ENCODE measurements around the gene COL5A3.
"Not testable (repeated sequence)": the region's sequence is repeated elsewhere in the genome, so short reads cannot be mapped to it uniquely, and the experiment has no call there.

Gene COL5A3

DNA sequence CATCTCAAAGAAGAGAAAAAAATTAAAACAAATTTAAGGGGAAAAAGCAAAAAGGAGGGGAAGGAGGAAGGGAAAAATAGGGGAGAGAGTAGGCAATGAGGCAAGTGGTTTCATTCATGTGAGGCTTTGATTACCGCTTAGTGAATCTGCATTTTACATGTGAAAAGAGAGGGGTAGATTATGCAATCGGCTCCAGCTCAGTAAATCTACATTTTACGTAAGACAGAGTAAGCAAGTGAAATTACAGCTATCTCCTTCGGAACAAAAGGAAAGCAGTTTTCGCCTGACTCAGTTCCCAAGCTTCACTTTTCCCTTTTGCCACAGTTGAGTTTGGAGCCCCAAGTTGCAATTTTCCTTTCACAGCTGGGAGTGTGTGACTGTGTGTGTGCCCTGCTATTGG, 58.0 kb downstream of the COL5A3 start:
- intact Hi-C loops (cut with DNase I) = no loop called here
- peak in 3 of 42 donors; percentile 30 to 57 (median 44) for DNase-seq

GRCh38 chr19:9947441-9947840, 62.9 kb downstream of the COL5A3 start:
- intact Hi-C loops (cut with DNase I) = no loop called here
- DNase-seq = no peak

DNA sequence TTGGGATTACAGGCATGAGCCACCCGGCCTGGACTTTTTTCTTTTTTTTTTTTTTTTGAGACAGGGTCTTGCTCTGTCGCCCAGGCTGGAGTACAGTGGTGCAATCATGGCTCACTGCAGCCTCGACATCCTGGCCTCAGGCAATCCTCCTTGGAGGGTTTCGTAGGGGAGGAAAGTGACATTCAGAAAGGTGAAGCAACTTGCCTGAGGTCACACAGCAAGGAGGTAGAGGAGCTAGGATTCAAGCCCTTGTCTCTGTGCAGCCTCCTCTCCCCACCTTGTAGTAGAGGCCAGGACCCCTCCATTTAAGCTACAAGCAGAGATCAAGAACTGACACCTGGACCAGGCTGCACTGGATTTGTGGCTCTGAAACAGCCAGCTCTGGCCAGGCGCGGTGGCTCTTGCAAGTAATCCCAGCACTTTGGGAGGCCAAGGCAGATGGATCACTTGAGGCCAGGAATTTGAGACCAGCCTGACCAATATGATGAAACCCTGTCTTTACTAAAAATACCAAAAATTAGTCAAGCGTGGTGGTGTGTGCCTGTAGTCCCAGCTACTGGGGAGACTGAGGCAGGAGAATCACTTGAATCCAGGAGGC, 63.7 kb downstream of the COL5A3 start:
- DNase-seq; intact Hi-C loops (cut with DNase I): not testable (repeated sequence)

DNA sequence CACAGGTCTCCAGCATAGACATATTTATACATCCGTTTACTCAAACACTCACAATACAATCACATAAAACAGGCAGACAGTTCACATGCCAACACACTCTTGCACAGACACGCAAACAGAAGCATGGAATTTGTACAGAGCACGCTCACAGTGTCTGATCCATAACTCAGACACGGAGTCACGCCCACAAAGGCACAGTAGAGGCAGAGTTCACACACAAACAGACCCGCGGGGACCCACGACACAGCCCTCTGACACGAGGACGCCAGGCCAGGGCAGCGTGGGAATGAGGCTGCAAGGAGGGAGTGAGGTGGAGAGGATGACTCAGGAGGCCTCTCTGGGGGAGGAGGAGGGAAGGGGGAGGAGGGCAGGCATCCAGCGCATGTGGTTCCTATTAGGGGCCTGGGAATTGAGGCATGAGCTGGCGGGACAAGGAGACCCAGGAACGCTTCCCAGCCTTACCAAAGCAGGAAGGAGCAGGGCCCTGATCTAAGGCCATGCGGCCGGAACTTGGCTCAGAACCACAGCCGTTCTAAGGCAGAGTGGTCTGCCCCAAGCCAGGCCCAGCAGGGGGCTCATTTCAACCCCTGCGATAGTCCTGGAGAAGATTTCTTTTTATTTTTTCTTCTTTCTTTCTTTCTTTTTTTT, 64.9 kb downstream of the COL5A3 start:
- peak; percentile 30 to 87 (median 64) for DNase-seq
- intact Hi-C loops (cut with DNase I) = no loop called here

- intact Hi-C loops (cut with DNase I) = no loop called here
- DNase-seq = no peak
Measured at GRCh38 chr19:9943744-9944143, 66.6 kb downstream of the COL5A3 start.

DNA sequence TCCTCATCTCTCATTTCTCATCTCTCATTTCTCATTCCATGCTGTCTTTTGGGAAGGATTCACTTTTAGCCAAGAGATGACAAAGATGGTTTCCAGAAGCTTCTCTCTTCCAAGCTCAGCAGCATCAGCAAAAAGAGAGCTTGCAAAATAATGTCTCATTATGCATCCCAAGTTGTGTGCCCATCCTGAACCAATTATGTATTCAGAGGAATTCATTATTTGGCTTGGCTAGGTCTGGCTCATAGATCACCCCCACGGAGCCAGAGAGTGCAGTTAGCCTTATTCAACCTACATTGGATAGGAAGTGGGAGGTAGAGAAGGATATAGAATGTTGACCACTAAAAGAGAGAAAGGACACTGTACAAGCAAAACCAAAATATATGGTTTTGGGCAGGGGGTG, 68.6 kb downstream of the COL5A3 start:
- DNase-seq = no peak
- intact Hi-C loops (cut with DNase I) = no loop called here

DNA sequence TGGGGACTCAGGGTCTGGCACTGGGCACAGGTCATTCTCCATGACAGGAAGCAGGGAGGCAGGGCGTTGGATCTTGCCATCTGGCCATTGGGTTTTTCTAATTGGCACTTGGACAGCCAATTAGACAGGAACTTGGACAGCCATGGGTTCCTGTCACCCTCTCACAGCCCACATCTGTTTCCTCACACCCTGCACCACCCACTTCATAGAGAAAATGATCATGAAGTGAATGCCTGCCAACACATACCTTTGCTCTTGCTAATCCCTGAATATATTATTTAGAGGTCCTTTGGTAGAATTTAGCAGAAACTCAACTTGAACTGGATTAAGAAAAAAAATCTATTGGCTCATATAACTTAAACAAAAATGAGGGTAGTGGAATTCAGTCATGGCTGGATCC, 69.1 kb downstream of the COL5A3 start:
- no peak for DNase-seq
- intact Hi-C loops (cut with DNase I) = no loop called here

DNA sequence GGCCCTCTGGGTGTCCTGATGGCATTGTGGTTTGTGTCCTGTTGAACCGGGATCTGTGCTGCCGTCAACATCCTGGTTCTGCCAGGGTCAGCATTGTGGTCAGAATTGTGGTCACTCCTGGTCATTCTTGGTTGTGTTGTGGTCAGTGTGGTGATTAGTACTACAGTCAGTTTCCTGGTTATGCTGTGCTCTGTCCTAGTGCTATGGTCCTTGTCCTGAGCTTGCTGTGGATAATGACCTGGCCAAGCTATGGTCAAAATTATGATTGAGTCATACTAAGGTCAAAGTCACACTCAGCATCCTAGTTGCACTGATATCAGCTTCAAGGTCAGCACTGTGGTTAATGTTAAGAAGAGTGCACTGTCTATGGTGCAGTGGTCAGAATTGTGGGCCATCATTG, 69.5 kb downstream of the COL5A3 start:
- intact Hi-C loops (cut with DNase I) = no loop called here
- DNase-seq = no peak

DNA sequence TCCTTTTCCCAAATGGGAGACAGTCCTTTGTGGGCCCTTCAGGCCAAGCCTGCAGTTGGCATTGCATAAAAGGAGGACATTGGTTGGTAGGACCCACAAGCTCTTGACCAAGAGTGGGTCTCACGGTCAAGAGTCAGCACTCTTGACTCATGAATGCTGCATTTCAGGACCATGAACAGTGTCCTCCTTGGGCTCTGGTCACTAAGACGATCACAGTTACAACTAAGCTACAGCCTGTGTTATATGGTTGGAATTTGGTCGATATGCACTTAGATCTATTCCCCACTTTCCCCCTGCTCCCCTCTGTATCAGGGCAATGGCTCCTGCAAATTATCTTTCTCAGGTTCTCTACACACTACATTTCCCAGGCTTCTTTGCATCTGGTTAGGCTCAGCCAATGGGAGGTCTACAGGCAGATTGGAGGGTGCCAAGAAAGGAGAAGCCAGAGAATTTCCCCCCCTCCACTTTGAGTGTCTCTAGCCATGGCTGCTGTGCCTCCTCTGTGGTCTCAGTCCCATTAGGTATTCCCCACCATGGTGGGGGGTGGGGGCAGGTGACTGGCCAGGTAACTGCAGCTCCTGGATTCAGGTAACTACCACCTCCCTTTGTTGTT, 70.9 kb downstream of the COL5A3 start:
- intact Hi-C loops (cut with DNase I) = loop anchor here (10.0 kb wide), 2 partner anchors 155 to 315 kb away; partner anchors contain the start of gene MRPL4
- DNase-seq = no peak

GRCh38 chr19:9937001-9937411, 73.3 kb downstream of the COL5A3 start:
- intact Hi-C loops (cut with DNase I) = loop anchor here (10.0 kb wide), 2 partner anchors 158 to 318 kb away; partner anchors contain the start of gene MRPL4

GRCh38 chr19:9936326-9937000, 73.8 kb downstream of the COL5A3 start, which contains the start of gene OLFM2:
Gene OLFM2 (minus strand): TSS chr19:9936515. CDS start chr19:9936366, 149 bp downstream.
- DNase-seq = peak in 28 of 42 donors; percentile 16 to 66 (median 44)
- intact Hi-C loops (cut with DNase I) = loop anchor here (10.0 kb wide), 2 partner anchors 158 to 318 kb away; partner anchors contain the start of gene MRPL4

More at GRCh38 chr19:9937001-9937411, 73.3 kb downstream of the COL5A3 start:
- DNase-seq = peak in 11 of 42 donors; percentile 14 to 53 (median 33)

DNA sequence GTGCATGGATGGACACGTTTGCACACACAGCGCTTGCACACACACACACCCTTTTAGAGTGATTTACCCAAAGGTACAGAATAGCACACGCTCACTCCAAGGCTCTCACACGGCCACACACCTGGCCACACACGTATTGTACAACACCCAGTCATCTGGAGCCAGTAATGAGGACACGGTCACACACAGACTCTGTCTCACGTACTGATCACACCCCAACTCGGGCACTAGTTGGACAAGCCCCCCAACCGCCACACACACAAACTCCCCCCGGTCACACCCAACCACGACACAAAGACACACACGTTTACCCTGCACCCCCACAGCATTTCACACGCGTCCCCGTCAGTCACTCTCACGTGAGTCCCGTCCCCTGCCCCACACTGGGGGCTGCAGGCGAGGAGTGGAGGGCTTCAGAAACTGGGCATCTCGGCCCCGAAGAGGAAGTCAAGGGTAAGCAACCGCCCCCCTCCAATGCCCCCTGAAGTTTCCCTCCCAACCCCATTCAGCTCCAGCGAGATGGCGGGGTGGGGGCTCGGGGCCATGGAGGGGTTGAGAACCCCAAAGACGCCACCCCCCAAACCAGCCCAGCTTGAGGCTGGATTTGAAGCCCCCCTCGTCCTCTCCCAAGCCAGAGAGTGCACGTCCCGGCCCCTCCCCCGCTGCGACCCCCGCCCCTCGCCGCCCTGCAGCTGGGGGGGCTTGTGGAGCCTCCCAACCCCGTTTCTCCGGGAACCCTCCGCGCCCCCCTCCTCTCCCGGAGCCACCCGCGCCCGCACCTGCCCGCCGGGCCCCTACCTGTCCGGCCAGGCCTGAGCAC, 74.6 kb downstream of the COL5A3 start:
- intact Hi-C loops (cut with DNase I) = loop anchor here (10.0 kb wide), 2 partner anchors 159 to 319 kb away; partner anchors contain the start of gene MRPL4
- DNase-seq = no peak

GRCh38 chr19:9934132-9934950, 76.0 kb downstream of the COL5A3 start:
- peak; percentile 56 to 92 (median 80) for DNase-seq
- intact Hi-C loops (cut with DNase I) = loop anchor here (5.0 to 10.0 kb wide), 3 partner anchors 93 to 320 kb away; partner anchors contain the start of gene MRPL4

GRCh38 chr19:9932835-9933234, 77.5 kb downstream of the COL5A3 start:
- no peak for DNase-seq
- intact Hi-C loops (cut with DNase I) = loop anchor here (5.0 to 10.0 kb wide), 3 partner anchors 94 to 322 kb away; partner anchors contain the start of gene MRPL4

GRCh38 chr19:9931629-9932028, 78.7 kb downstream of the COL5A3 start:
- intact Hi-C loops (cut with DNase I) = loop anchor here (5.0 to 10.0 kb wide), 3 partner anchors 96 to 323 kb away; partner anchors contain the start of gene MRPL4
- DNase-seq = no peak

DNA sequence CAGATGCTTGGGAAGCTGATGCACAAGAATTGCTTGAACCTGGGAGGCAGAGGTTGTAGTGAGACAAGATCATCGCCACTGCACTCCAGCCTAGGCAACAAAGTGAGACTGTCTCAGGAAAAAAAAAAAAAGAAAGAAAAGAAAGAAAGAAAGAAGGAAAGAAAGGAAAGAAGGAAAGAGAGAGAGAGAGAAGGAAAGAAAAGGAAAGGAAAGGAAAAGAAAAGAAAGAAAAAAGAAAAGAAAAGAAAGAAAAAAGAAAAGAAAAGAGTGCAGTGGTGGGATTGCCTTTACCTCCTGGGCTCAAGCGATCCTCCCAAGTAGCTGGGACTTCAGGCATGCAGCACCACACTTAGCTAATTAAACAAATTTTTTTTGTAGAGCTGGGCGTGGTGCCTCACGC, 86.9 kb downstream of the COL5A3 start:
- intact Hi-C loops (cut with DNase I) = no loop called here

DNA sequence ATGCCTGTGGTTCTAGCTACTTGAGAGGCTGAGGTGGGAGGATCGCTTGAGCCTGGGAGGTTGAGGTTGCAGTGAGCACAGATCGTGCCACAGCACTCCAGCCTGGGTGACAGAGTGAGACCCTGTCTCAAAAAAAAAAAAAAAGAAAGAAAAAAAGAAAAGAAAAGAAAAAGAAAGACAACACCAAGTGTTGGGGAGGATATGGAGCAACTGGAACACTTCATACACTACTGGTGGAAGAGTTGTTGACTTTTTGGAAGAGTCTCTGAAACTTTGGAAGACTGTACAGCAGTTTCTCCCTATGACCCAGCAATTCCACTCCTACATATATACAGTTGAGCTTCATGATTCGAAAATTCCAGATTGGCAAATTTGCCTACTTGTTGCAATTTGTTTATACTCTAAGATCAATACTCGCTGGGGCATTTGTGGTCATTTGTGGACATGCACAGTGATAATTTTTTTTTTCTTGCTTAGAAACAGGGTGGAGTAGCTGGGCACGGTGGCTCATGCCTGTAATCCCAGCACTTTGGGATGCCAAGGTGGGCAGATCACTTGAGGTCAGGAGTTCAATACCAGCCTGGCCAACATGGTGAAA, 87.4 kb downstream of the COL5A3 start:
- DNase-seq; intact Hi-C loops (cut with DNase I): not testable (repeated sequence)

More for the DNA sequence above, 86.9 kb downstream of the COL5A3 start:
- DNase-seq = no peak
